Measurements from ENCODE around the gene NAT14.

Gene NAT14

DNA sequence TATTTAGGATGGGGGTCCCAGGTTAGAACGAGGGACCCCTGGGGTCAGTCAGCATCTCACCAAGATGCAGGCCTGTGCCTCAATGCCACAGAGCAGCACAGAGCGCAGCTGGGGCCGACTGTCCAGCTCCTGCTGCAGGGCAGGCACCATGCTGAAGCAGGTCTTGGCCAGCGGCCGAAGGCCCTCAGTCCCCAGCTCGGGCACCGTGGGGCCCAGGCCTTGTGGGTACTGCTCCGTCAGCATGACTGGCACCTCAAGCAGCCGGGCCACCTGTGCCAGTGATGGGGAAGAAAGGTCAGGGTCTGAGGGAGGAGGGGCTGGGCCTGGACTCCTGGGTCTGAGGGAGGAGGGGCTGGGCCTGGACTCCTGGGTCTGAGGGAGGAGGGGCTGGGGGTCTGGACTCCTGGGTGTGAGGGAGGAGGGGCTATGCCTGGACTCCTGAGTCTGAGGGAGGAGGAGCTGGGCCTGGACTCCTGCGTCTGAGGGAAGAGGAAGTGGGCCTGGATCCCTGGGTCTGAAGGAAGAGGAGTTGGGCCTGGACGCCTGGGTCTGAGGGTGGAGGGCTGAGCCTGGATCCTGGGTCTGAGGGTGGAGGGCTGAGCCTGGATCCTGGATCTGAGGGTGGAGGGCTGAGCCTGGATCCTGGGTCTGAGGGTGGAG, 29.3 kb upstream of the NAT14 start:
- no peak overlapping the region for H3K9ac ChIP-seq (ENCODE audit: low read length)
- DNase-seq, result no peak
- no peak overlapping the region for H3K4me2 ChIP-seq (ENCODE audit: low read length)
- no peak overlapping the region for H4K8ac ChIP-seq (ENCODE audit: low read depth, low read length)
- H3K4me3 ChIP-seq (ENCODE audit: low read length), result no peak overlapping the region
- H3K27ac ChIP-seq (ENCODE audit: low read depth, low read length), result no peak overlapping the region
- H2AK5ac ChIP-seq (ENCODE audit: low read length), result no peak overlapping the region
- H3K4ac ChIP-seq (ENCODE audit: low read depth, low read length), result no peak overlapping the region
- H3K79me1 ChIP-seq (ENCODE audit: low read length), result no peaks in the 10 kb centered on the region
- no peaks in the 10 kb centered on the region for H3K4me1 ChIP-seq (ENCODE audit: control insufficient read depth, low read depth, low read length)
- no peak overlapping the region for H3K56ac ChIP-seq (ENCODE audit: low read length)
- WGBS (ENCODE audit: extremely low coverage, insufficient coverage, low lambda C conversion rate), result no CpG with 5 or more reads among the region's 11 CpGs
- no peaks in the 10 kb centered on the region for H3K36me3 ChIP-seq (ENCODE audit: control insufficient read depth, insufficient read depth, low read length)
- H3K18ac ChIP-seq (ENCODE audit: low read length), result no peak overlapping the region
- no peak overlapping the region for H4K5ac ChIP-seq (ENCODE audit: low read length)
- H3K27me3 ChIP-seq (ENCODE audit: insufficient read depth, low read length, poor library complexity), result peaks cover 12% of the 10 kb centered on the region
- no peaks in the 10 kb centered on the region for H3K79me2 ChIP-seq (ENCODE audit: control insufficient read depth, insufficient read depth, low read length)
- H2BK15ac ChIP-seq (replicated peaks; ENCODE audit: low read depth), result no peak overlapping the region
- H2BK120ac ChIP-seq (ENCODE audit: low read depth, low read length), result no peak overlapping the region
- H2BK5ac ChIP-seq (ENCODE audit: low read length), result no peak overlapping the region
- no peak overlapping the region for H3K23ac ChIP-seq (ENCODE audit: low read length)

DNA sequence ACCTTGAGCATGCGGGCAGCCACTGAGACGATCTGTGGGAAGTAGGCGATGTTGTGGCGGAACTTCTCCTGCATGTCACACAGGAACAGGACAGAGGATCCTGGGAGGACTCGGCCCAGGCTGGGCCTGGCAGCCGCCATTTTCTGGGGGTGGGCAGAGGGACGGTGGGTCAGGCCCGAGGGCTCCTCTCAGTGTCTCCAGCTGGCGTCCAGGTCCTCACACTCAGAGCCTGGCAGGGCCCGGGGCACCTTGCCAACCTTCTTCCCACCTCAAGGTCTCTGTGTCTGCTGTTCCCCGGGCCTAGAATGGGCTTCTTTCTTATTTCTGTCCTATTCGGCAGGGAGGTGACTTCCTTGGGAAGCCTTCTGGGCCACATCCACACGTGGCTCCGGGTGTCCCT, 28.6 kb upstream of the NAT14 start:
- Histone ChIP-seq H3K4ac (ENCODE audit: low read depth, low read length) (no peak overlapping the region), H2BK15ac (replicated peaks; ENCODE audit: low read depth) (no peak overlapping the region), H3K79me1 (ENCODE audit: low read length) (no peaks in the 10 kb centered on the region), H3K4me1 (ENCODE audit: control insufficient read depth, low read depth, low read length) (no peaks in the 10 kb centered on the region), H3K9ac (ENCODE audit: low read length) (no peak overlapping the region), H4K8ac (ENCODE audit: low read depth, low read length) (no peak overlapping the region), H3K27me3 (ENCODE audit: insufficient read depth, low read length, poor library complexity) (peaks cover 10% of the 10 kb centered on the region), H4K5ac (ENCODE audit: low read length) (no peak overlapping the region), H3K56ac (ENCODE audit: low read length) (no peak overlapping the region), H3K4me2 (ENCODE audit: low read length) (no peak overlapping the region), H3K27ac (ENCODE audit: low read depth, low read length) (no peak overlapping the region), H2BK5ac (ENCODE audit: low read length) (no peak overlapping the region), H3K36me3 (ENCODE audit: control insufficient read depth, insufficient read depth, low read length) (no peaks in the 10 kb centered on the region), H2BK120ac (ENCODE audit: low read depth, low read length) (no peak overlapping the region), H2AK5ac (ENCODE audit: low read length) (no peak overlapping the region), H3K18ac (ENCODE audit: low read length) (no peak overlapping the region), H3K79me2 (ENCODE audit: control insufficient read depth, insufficient read depth, low read length) (no peaks in the 10 kb centered on the region), H3K23ac (ENCODE audit: low read length) (no peak overlapping the region), H3K4me3 (ENCODE audit: low read length) (no peak overlapping the region)
- DNase-seq, result no peak
- no CpG with 5 or more reads among the region's 14 CpGs for WGBS (ENCODE audit: extremely low coverage, insufficient coverage, low lambda C conversion rate)

DNA sequence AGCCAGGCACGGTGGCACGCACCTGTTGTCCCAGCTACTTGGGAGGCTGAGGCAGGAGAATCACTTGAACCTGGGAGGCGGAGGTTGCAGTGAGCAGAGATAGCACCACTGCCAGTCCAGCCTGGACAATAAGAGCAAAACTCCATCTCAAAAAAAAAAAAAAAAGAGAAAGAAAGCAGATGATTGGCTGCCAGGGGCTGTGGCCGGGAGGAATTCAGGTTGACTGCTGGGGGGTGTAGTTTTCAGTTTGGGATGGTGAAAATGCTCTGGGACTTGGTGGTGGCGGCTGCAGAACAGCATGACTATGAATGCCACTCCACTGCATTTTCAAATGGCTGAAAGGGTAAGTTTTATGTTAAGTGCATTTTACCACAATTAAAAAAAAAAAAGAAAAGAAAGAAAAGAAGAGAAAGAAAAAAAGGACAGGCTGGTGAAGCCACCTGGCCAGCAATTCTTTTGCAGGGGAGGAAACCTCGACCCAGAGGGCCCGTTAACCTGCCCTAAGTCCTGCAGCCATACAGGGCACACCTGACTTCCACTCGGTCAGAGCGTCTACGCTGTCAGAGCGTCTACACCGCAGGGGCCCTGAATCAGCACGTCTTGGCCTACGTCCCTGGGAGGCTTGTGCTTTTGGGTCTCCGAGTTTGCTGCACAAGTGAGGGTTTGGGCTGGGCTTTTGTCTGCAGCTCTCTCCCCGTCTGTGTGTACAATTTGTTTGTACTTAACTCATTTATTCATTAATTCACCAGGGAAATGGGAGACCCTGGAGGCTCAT, 27.1 kb upstream of the NAT14 start:
- Histone ChIP-seq H2BK5ac (ENCODE audit: low read length) (no peak overlapping the region), H4K5ac (ENCODE audit: low read length) (no peak overlapping the region), H3K79me1 (ENCODE audit: low read length) (no peaks in the 10 kb centered on the region), H4K8ac (ENCODE audit: low read depth, low read length) (no peak overlapping the region), H3K9ac (ENCODE audit: low read length) (no peak overlapping the region), H3K4me3 (ENCODE audit: low read length) (no peak overlapping the region), H3K4me2 (ENCODE audit: low read length) (no peak overlapping the region), H2AK5ac (ENCODE audit: low read length) (no peak overlapping the region), H3K79me2 (ENCODE audit: control insufficient read depth, insufficient read depth, low read length) (no peaks in the 10 kb centered on the region), H3K18ac (ENCODE audit: low read length) (no peak overlapping the region), H2BK120ac (ENCODE audit: low read depth, low read length) (no peak overlapping the region), H2BK15ac (replicated peaks; ENCODE audit: low read depth) (no peak overlapping the region), H3K4ac (ENCODE audit: low read depth, low read length) (no peak overlapping the region), H3K36me3 (ENCODE audit: control insufficient read depth, insufficient read depth, low read length) (no peaks in the 10 kb centered on the region), H3K4me1 (ENCODE audit: control insufficient read depth, low read depth, low read length) (no peaks in the 10 kb centered on the region), H3K27ac (ENCODE audit: low read depth, low read length) (no peak overlapping the region), H3K23ac (ENCODE audit: low read length) (no peak overlapping the region), H3K27me3 (ENCODE audit: insufficient read depth, low read length, poor library complexity) (no peaks in the 10 kb centered on the region), H3K56ac (ENCODE audit: low read length) (no peak overlapping the region)
- DNase-seq, result no peak
- no CpG with 5 or more reads among the region's 16 CpGs for WGBS (ENCODE audit: extremely low coverage, insufficient coverage, low lambda C conversion rate)

DNA sequence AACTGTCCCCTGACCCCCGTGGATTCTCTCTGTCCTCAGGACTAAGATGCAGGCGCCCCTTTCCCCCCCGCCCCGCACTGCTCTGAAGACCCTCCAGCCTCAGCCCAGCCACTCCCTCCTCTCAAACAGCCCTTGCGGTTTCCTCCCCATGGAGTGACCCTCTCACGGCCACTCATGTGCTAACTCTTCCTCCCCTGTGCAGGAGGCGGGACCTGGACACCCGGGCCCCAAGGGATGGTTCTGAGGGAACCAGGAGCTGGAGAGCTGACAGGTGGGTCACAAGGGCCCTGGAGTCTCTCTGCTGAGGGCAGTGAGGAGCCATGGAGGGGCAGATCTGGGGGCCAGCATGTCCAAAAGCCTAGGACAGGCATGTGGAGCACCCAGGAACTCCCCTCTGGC, 25.4 kb upstream of the NAT14 start:
- no peaks in the 10 kb centered on the region for H3K4me1 ChIP-seq (ENCODE audit: control insufficient read depth, low read depth, low read length)
- no peak overlapping the region for H2BK5ac ChIP-seq (ENCODE audit: low read length)
- H3K9ac ChIP-seq (ENCODE audit: low read length), result no peak overlapping the region
- H3K27me3 ChIP-seq (ENCODE audit: insufficient read depth, low read length, poor library complexity), result no peaks in the 10 kb centered on the region
- no peak overlapping the region for H3K23ac ChIP-seq (ENCODE audit: low read length)
- no peak overlapping the region for H3K4me3 ChIP-seq (ENCODE audit: low read length)
- no CpG with 5 or more reads among the region's 8 CpGs for WGBS (ENCODE audit: extremely low coverage, insufficient coverage, low lambda C conversion rate)
- no peak overlapping the region for H2AK5ac ChIP-seq (ENCODE audit: low read length)
- no peak overlapping the region for H3K18ac ChIP-seq (ENCODE audit: low read length)
- H3K56ac ChIP-seq (ENCODE audit: low read length), result no peak overlapping the region
- H2BK120ac ChIP-seq (ENCODE audit: low read depth, low read length), result no peak overlapping the region
- no peak overlapping the region for H3K4me2 ChIP-seq (ENCODE audit: low read length)
- DNase-seq, result no peak
- H3K36me3 ChIP-seq (ENCODE audit: control insufficient read depth, insufficient read depth, low read length), result no peaks in the 10 kb centered on the region
- H4K5ac ChIP-seq (ENCODE audit: low read length), result no peak overlapping the region
- H3K4ac ChIP-seq (ENCODE audit: low read depth, low read length), result no peak overlapping the region
- H3K79me2 ChIP-seq (ENCODE audit: control insufficient read depth, insufficient read depth, low read length), result no peaks in the 10 kb centered on the region
- H4K8ac ChIP-seq (ENCODE audit: low read depth, low read length), result no peak overlapping the region
- no peak overlapping the region for H3K27ac ChIP-seq (ENCODE audit: low read depth, low read length)
- H3K79me1 ChIP-seq (ENCODE audit: low read length), result no peaks in the 10 kb centered on the region
- H2BK15ac ChIP-seq (replicated peaks; ENCODE audit: low read depth), result no peak overlapping the region

DNA sequence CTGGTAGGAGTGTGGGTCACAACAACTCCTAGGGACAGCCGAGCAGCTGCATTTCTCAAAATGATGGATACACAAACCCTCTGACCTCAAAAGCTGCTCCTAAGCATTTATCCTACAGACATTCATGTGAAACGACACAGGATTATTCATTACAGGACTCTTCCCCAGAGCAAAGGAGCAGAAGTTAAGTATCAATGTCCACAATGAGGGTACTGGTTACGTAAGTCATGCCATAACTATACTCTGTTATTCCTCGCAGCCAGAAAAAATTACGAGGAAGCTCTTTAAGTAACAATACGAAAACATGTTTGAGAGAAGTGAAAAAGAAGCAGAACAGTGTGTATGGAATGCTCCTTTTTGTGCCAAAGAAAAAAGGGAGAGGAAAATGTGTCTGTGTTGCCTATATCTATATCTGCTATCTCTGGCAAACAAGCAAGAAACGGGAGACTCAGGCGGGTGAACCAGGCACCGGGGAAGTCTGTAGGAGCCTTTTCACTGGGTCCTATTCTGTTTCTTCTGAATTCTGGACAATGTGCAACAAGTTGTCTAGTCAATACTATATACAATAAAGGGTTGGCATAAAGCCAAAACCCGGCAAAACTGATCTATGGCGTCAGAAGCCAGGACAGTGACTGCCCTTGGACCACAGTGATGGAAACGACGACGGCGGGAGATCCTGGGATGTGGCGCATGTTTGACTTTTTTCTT, 24.9 kb upstream of the NAT14 start:
- H4K5ac ChIP-seq (ENCODE audit: low read length), result no peak overlapping the region
- no CpG with 5 or more reads among the region's 16 CpGs for WGBS (ENCODE audit: extremely low coverage, insufficient coverage, low lambda C conversion rate)
- no peak overlapping the region for H3K18ac ChIP-seq (ENCODE audit: low read length)
- no peak overlapping the region for H3K27ac ChIP-seq (ENCODE audit: low read depth, low read length)
- no peak overlapping the region for H4K8ac ChIP-seq (ENCODE audit: low read depth, low read length)
- H2BK15ac ChIP-seq (replicated peaks; ENCODE audit: low read depth), result no peak overlapping the region
- H3K4ac ChIP-seq (ENCODE audit: low read depth, low read length), result no peak overlapping the region
- H3K36me3 ChIP-seq (ENCODE audit: control insufficient read depth, insufficient read depth, low read length), result no peaks in the 10 kb centered on the region
- no peak for DNase-seq
- peak overlapping the region; percentile 42 for H3K56ac ChIP-seq (ENCODE audit: low read length)
- H2BK5ac ChIP-seq (ENCODE audit: low read length), result no peak overlapping the region
- H2BK120ac ChIP-seq (ENCODE audit: low read depth, low read length), result no peak overlapping the region
- H3K9ac ChIP-seq (ENCODE audit: low read length), result no peak overlapping the region
- H2AK5ac ChIP-seq (ENCODE audit: low read length), result no peak overlapping the region
- H3K79me1 ChIP-seq (ENCODE audit: low read length), result no peaks in the 10 kb centered on the region
- H3K27me3 ChIP-seq (ENCODE audit: insufficient read depth, low read length, poor library complexity), result no peaks in the 10 kb centered on the region
- no peaks in the 10 kb centered on the region for H3K79me2 ChIP-seq (ENCODE audit: control insufficient read depth, insufficient read depth, low read length)
- H3K4me1 ChIP-seq (ENCODE audit: control insufficient read depth, low read depth, low read length), result no peaks in the 10 kb centered on the region
- H3K23ac ChIP-seq (ENCODE audit: low read length), result no peak overlapping the region
- no peak overlapping the region for H3K4me2 ChIP-seq (ENCODE audit: low read length)
- H3K4me3 ChIP-seq (ENCODE audit: low read length), result no peak overlapping the region
